PC-3 (cell line): Measurements from ENCODE around the gene ANK2.

Source experiments
- CTCF ChIP-seq: fragments of 300-600 bp; sonication (generic); conservative IDR thresholded peaks from 2 replicates; pipeline ENCODE4 v1.5.1; 2017; ENCODE audit warnings: antibody characterized with exemption, low read depth, mild to moderate bottlenecking, low read length
- EZH2 ChIP-seq: fragments of 300-600 bp; sonication (generic); IDR thresholded peaks from one replicate; pipeline ENCODE4 v1.6.1; 2017; ENCODE audit warnings: antibody characterized with exemption, mild to moderate bottlenecking, low read length; ENCODE audit not compliant: unreplicated experiment
- EZH2phosphoT487 ChIP-seq: fragments of 300-600 bp; sonication (generic); IDR thresholded peaks from 2 replicates; pipeline ENCODE4 v1.6.1; 2018; ENCODE audit warnings: mild to moderate bottlenecking, antibody characterized with exemption, low read length, borderline replicate concordance

GRCh38 chr4:113181289-113182007, 132.0 kb downstream of the ANK2 start:
- TF ChIP-seq EZH2phosphoT487 (no peak), CTCF (no peak), EZH2 (no peak)
